ENCODE results near the gene BTBD7. TPM values are rescaled to one million over a fixed set of nuclear protein-coding genes. Genes with fewer than 3 reads are reported as not detected.
A peak's percentile ranks its signal among the peaks of the same experiment; 100 is the strongest.
"Not testable (repeated sequence)": the region's sequence is repeated elsewhere in the genome, so short reads cannot be mapped to it uniquely, and the experiment has no call there.

The BTBD7 gene
- total RNA-seq, 1 experiment from 2014 or later = 17.2 TPM

DNA sequence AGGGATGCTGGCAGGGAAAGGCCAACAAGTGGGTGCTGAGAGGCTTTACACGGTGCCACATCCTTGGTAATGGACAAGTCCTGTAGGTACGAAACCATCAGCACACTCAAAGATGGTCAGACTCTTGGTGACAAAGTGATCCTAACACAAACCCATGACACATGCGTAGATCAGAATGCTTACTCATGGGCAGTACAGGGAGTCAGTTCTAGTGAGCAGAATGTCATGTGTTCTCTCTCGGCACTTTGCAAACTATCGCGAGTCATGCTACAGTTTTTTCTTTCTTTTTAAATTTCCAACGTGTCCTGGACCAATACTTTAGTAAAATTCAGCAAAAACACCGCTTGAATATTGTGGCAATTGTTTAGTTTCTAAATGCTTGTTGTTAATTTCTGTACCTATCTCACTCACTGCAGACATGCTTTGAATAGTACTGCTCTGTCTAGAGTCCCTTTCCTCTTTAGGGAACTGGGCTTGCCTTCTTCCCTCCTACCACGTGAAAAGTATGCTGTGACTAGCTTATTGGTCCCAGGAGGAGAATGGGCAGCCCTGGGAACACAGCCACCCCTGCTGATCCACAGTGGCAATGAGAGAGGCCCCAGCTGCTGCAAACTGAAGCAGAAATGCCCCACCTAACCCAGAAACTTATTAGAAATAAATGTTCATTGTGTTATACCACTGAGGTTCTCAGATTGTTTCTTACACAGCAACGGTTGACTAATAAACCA lies 63.3 kb downstream of the BTBD7 start:
- Histone ChIP-seq H3K27me3 (replicated peaks) (no peaks in the 10 kb centered on the region), H3K4me3 (no peak overlapping the region), H3K4me1 (replicated peaks) (no peaks in the 10 kb centered on the region), H3K27ac (no peak overlapping the region), H3K36me3 (0 out of 2 replicates have a peak, but pooled peaks cover 2% of the 10 kb centered on the region), H3K9me3 (replicated peaks) (no peaks in the 10 kb centered on the region)
- peak in 1 of 2 experiments; percentile 15 for DNase-seq (ENCODE audit: low read depth in 1 of 2, low spot score in 2 of 2)

- H3K27me3 ChIP-seq (replicated peaks) = no peaks in the 10 kb centered on the region
- H3K27ac ChIP-seq = no peak overlapping the region
- H3K4me1 ChIP-seq (replicated peaks) = no peaks in the 10 kb centered on the region
- DNase-seq (ENCODE audit: low read depth in 1 of 2, low spot score in 2 of 2) = no peak
- H3K9me3 ChIP-seq (replicated peaks) = no peaks in the 10 kb centered on the region
- peaks cover 4% of the 10 kb centered on the region for H3K36me3 ChIP-seq
- no peak overlapping the region for H3K4me3 ChIP-seq
These were observed 64.4 kb downstream of the BTBD7 start for GRCh38 chr14:93268406-93268805.

DNA sequence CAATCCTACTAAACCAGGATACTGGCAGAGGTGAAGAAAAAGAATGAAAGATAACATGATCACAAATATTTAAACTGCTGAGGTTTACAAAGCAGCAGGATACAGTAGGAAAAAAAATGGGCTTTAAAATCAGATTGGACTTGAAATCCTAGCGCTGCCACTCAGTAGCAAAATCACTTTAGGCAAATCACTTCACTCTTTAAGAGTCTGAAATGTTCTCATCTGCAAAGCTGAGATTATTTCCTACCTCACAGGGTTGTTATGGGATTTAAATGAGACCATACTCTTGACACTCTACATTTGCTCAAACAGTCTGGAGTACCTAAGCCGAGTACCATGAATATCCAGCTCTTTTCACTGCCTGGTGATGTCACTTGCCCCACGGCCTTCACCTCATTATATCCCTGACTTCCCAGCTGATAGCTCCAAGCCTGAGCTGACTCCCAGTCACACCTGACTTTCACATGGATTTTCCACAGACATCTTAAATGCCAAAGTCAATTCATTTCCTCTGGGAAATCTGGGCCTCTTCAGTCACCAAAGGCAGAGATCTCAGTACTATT lies 65.6 kb downstream of the BTBD7 start:
- Histone ChIP-seq H3K4me3 (no peak overlapping the region), H3K27ac (no peak overlapping the region), H3K9me3 (replicated peaks) (no peaks in the 10 kb centered on the region), H3K36me3 (peaks cover 8% of the 10 kb centered on the region), H3K4me1 (replicated peaks) (no peaks in the 10 kb centered on the region), H3K27me3 (replicated peaks) (no peaks in the 10 kb centered on the region)
- no peak for DNase-seq (ENCODE audit: low read depth in 1 of 2, low spot score in 2 of 2)

DNA sequence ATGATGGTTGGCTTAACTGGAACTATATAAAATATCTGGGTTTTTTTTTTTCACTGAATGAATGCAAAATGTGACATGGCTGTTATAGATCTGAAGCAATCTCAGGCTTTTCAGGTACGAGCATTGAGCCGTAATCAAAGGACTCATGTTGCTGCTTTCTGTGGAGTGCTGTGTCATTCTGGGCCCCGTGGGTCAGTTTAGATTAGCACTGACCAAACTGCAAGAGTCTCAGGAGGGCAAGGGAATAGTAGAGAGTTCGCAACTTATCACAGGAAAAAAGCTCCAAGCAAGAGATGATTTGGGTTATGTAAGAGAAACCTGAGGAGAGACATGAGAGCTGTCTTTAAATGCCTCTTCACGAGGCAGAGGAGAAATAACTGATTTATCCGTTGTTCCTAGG lies 66.7 kb downstream of the BTBD7 start:
- Histone ChIP-seq H3K4me1 (replicated peaks) (no peaks in the 10 kb centered on the region), H3K27ac (no peak overlapping the region), H3K27me3 (replicated peaks) (no peaks in the 10 kb centered on the region), H3K4me3 (no peak overlapping the region), H3K9me3 (replicated peaks) (no peaks in the 10 kb centered on the region), H3K36me3 (peaks cover 8% of the 10 kb centered on the region)
- DNase-seq (ENCODE audit: low read depth in 1 of 2, low spot score in 2 of 2) = no peak

- H3K36me3 ChIP-seq = peaks cover 8% of the 10 kb centered on the region
- H3K27ac ChIP-seq = no peak overlapping the region
- no peak overlapping the region for H3K4me3 ChIP-seq
- no peaks in the 10 kb centered on the region for H3K27me3 ChIP-seq (replicated peaks)
- no peak for DNase-seq (ENCODE audit: low read depth in 1 of 2, low spot score in 2 of 2)
- H3K4me1 ChIP-seq (replicated peaks) = peaks cover 24% of the 10 kb centered on the region
- no peaks in the 10 kb centered on the region for H3K9me3 ChIP-seq (replicated peaks)
These were observed 69.4 kb downstream of the BTBD7 start for GRCh38 chr14:93263416-93263815.

- Histone ChIP-seq H3K27me3 (replicated peaks) (no peaks in the 10 kb centered on the region), H3K9me3 (replicated peaks) (no peaks in the 10 kb centered on the region), H3K27ac (no peak overlapping the region), H3K4me1 (replicated peaks) (peaks cover 24% of the 10 kb centered on the region), H3K36me3 (peaks cover 8% of the 10 kb centered on the region), H3K4me3 (no peak overlapping the region)
- no peak for DNase-seq (ENCODE audit: low read depth in 1 of 2, low spot score in 2 of 2)
These were observed 70.4 kb downstream of the BTBD7 start for GRCh38 chr14:93262446-93262845.

DNA sequence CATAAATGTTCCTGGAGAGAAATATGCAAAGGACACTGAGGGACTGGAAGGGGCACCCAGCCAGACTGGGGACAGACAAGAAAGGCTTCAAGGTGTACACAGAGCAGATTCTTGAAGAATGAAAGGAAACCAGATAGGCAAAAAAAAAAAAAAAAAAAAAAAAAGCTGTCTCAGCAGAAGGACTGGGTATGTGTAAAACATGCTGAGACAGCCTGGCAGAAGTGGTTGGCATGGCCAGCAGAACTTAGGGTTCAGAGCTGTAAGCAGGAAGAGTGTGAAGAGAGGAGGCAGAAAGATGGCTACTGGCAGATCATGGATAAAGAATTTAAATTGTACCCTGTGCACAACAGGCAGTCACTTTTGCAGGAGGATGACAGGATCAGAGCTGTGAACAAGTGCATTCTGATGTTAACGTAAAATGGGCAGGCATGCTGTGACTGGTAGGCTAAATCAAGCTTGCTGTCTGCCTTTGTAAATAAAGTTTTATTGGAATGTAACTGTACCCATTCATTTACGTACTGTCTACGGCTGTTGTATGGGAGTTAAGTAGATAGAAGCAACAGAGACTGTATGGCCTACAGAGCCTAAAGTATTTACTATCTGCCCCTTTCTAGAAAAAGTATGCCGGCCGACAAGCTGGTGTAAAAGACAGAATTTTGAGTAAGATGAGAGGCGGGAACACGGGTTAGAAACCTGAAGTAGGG lies 83.6 kb downstream of the BTBD7 start:
- no peak overlapping the region for H3K27ac ChIP-seq
- no peaks in the 10 kb centered on the region for H3K4me1 ChIP-seq (replicated peaks)
- no peak overlapping the region for H3K4me3 ChIP-seq
- H3K27me3 ChIP-seq (replicated peaks) = no peaks in the 10 kb centered on the region
- H3K9me3 ChIP-seq (replicated peaks) = no peaks in the 10 kb centered on the region
- no peak for DNase-seq (ENCODE audit: low read depth in 1 of 2, low spot score in 2 of 2)
- peaks cover 49% of the 10 kb centered on the region for H3K36me3 ChIP-seq

DNA sequence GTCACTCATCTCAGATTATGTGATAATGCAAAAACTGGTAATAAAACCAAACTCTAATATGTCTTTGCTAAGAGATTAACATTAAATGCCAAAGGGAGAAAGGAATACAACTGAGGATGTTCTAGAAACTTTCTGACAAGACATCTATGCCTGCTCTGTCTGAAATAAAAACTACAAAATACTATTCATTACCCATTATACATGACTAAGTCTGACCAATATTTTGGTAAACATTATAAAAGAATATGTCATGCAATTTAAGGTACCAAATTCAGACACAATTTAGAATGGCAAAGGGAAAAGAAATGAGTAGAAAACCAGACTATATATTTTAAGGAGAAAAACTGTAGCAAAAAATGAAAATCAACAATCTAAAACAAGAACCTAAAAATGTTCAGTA lies 86.3 kb downstream of the BTBD7 start:
- H3K27me3 ChIP-seq (replicated peaks) = no peaks in the 10 kb centered on the region
- H3K36me3 ChIP-seq = peaks cover 53% of the 10 kb centered on the region
- no peaks in the 10 kb centered on the region for H3K9me3 ChIP-seq (replicated peaks)
- no peaks in the 10 kb centered on the region for H3K4me1 ChIP-seq (replicated peaks)
- no peak overlapping the region for H3K4me3 ChIP-seq
- H3K27ac ChIP-seq = no peak overlapping the region
- no peak for DNase-seq (ENCODE audit: low read depth in 1 of 2, low spot score in 2 of 2)

DNA sequence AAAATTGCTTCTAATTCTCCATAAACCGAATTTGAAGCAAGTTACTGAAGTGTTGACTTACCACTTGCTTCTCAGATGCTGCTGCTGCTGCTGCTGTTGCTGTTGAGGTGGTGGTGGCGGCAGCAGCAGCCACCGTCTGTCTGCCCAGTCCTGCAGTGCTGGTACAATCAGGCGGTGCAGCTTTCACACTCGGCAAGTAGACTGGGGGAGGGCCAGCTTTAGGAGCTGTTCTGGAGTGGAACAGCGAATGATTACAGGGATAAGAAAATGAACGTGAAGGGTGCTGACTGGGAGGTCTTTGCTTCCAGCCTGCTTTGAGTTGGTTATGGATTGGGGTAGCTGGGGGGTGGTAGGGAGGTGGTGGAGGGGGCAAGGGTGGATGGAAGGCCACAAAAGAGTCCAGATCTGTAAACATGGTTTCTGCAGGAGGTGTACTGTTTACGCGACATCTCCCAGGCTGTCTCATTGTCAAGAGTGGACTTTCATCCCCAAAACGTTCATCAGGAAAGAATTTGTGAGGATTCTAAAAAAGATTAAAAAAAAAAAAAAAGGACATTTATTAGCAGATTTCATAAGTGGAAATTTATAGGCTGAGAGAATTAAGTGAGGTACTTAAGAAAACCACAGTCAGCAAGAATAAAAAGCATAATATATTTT lies 86.9 kb downstream of the BTBD7 start:
- H3K4me3 ChIP-seq = no peak overlapping the region
- H3K36me3 ChIP-seq = peaks cover 49% of the 10 kb centered on the region
- H3K4me1 ChIP-seq (replicated peaks) = peaks cover 5% of the 10 kb centered on the region
- H3K27me3 ChIP-seq (replicated peaks) = no peaks in the 10 kb centered on the region
- no peak for DNase-seq (ENCODE audit: low read depth in 1 of 2, low spot score in 2 of 2)
- no peaks in the 10 kb centered on the region for H3K9me3 ChIP-seq (replicated peaks)
- no peak overlapping the region for H3K27ac ChIP-seq

DNA sequence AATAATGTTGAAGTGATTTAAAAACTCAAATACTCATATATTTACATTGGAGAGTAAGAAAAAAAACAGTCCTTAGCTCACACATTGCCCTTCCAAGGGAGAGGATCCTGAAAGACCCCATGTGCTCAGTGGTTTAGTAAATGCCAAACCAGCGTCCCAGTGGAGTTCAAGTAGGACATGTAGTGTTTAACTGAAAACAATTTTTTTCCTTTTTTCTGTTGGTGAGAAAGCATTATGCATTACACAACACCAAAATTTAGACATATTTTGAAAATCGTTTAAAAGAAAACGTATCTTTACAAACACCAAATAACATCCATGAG lies 92.2 kb downstream of the BTBD7 start:
- Histone ChIP-seq H3K27ac (peak overlapping the region; percentile 71; the same call in 1 of the 2 replicates), H3K27me3 (replicated peaks) (no peaks in the 10 kb centered on the region), H3K4me3 (no peak overlapping the region), H3K36me3 (peaks cover 21% of the 10 kb centered on the region), H3K9me3 (replicated peaks) (no peaks in the 10 kb centered on the region), H3K4me1 (replicated peaks) (peaks cover 21% of the 10 kb centered on the region)
- DNase-seq (ENCODE audit: low read depth in 1 of 2, low spot score in 2 of 2) = no peak

- H3K27ac ChIP-seq = peak overlapping the region; percentile 71
- peaks cover 27% of the 10 kb centered on the region for H3K4me1 ChIP-seq (replicated peaks)
- peaks cover 16% of the 10 kb centered on the region for H3K36me3 ChIP-seq
- DNase-seq (ENCODE audit: low read depth in 1 of 2, low spot score in 2 of 2) = peak in 1 of 2 experiments; percentile 73
- H3K9me3 ChIP-seq (replicated peaks) = no peaks in the 10 kb centered on the region
- H3K27me3 ChIP-seq (replicated peaks) = no peaks in the 10 kb centered on the region
- H3K4me3 ChIP-seq = no peak overlapping the region
These were observed 92.8 kb downstream of the BTBD7 start for GRCh38 chr14:93239869-93240677.

- no peaks in the 10 kb centered on the region for H3K27me3 ChIP-seq (replicated peaks)
- H3K4me1 ChIP-seq (replicated peaks) = peaks cover 28% of the 10 kb centered on the region
- H3K4me3 ChIP-seq = no peak overlapping the region
- DNase-seq (ENCODE audit: low read depth in 1 of 2, low spot score in 2 of 2) = peak; percentile 72 to 85
- H3K36me3 ChIP-seq = no peaks in the 10 kb centered on the region
- H3K27ac ChIP-seq = peak overlapping the region; percentile 15; the same call in 1 of the 2 replicates
- H3K9me3 ChIP-seq (replicated peaks) = no peaks in the 10 kb centered on the region
These were observed 98.0 kb downstream of the BTBD7 start for GRCh38 chr14:93234798-93235197.

- not testable (repeated sequence) for H3K9me3 ChIP-seq (replicated peaks); DNase-seq (ENCODE audit: low read depth in 1 of 2, low spot score in 2 of 2); H3K36me3 ChIP-seq; H3K27ac ChIP-seq; H3K27me3 ChIP-seq (replicated peaks); H3K4me3 ChIP-seq
- peaks cover 25% of the 10 kb centered on the region for H3K4me1 ChIP-seq (replicated peaks)
These were observed 99.8 kb downstream of the BTBD7 start for GRCh38 chr14:93233078-93233477.

Data from SJSA1 (cell line).